ENCODE data around the gene TMEM151B.

GRCh38 chr6:44353336-44353735 is 83.1 kb downstream of the TMEM151B start:
- TF ChIP-seq POLR2A (IDR thresholded peaks at IDR 0.05; ENCODE audit: low read depth, low read length), result no peak
- TF ChIP-seq POLR2AphosphoS5 (IDR thresholded peaks at IDR 0.05; ENCODE audit: low read depth, low read length), result no peak
- no peak for TF ChIP-seq PAX5 (IDR thresholded peaks at IDR 0.05; ENCODE audit: insufficient read depth, low read length, severe bottlenecking)
- no peak for TF ChIP-seq TAF1 (IDR thresholded peaks at IDR 0.05; ENCODE audit: low read depth, low read length)
- TF ChIP-seq SPI1 (IDR thresholded peaks at IDR 0.05; ENCODE audit: low read depth, low read length), result no peak
- no peak for TF ChIP-seq POU2F2 (IDR thresholded peaks at IDR 0.05; ENCODE audit: low read depth, low read length)
